Nephron (organoid): Measurements from ENCODE around the gene ARMH3.

Source experiments
- H3K27ac Mint-ChIP-seq, 3 experiments: 2 replicates each; pipeline ENCODE4 v1.8.0; 2020; ENCODE audit warnings: mixed read lengths in 3 of 3, mild to moderate bottlenecking in 2 of 3, moderate library complexity in 1 of 3
- H3K27me3 Mint-ChIP-seq: 2 replicates; pipeline ENCODE4 v1.8.0; 2021; ENCODE audit warnings: low read depth, mild to moderate bottlenecking, moderate library complexity, mixed read lengths
- H3K36me3 Mint-ChIP-seq: 2 replicates; pipeline ENCODE4 v1.8.0; 2020; ENCODE audit warnings: low read depth, mixed read lengths
- H3K4me1 Mint-ChIP-seq: 2 replicates; pipeline ENCODE4 v1.8.0; 2020; ENCODE audit warnings: mixed read lengths
- H3K4me3 Mint-ChIP-seq, 3 experiments: 2 replicates each; pipeline ENCODE4 v1.8.0; 2020; ENCODE audit warnings: mild to moderate bottlenecking in 3 of 3, mixed read lengths in 3 of 3, moderate library complexity in 2 of 3
- H3K9me3 Mint-ChIP-seq: 2 replicates; pipeline ENCODE4 v1.8.0; 2020; ENCODE audit warnings: mixed read lengths
- CTCF ChIP-seq, 3 experiments: fragments of 200-600 bp; sonication (generic); IDR thresholded peaks; one replicate each; pipeline ENCODE4 v1.5.0; 2021; ENCODE audit warnings: antibody characterized with exemption in 3 of 3; ENCODE audit not compliant: unreplicated experiment in 3 of 3

Gene ARMH3

GRCh38 chr10:101880232-101880573 is 175.8 kb downstream of the ARMH3 start:
- Mint-ChIP-seq H3K27ac (no peak overlapping the region), H3K27me3 (no peaks in the 10 kb centered on the region), H3K36me3 (peaks cover 4% of the 10 kb centered on the region), H3K4me1 (peaks cover 6% of the 10 kb centered on the region), H3K9me3 (no peaks in the 10 kb centered on the region), H3K4me3 (no peak overlapping the region)
- no peak for TF ChIP-seq CTCF (IDR thresholded peaks at IDR 0.05; ENCODE audit: unreplicated experiment in 3 of 3)

GRCh38 chr10:101879456-101880231 is 176.3 kb downstream of the ARMH3 start:
- TF ChIP-seq CTCF (IDR thresholded peaks at IDR 0.05; ENCODE audit: unreplicated experiment in 3 of 3), result no peak
- Mint-ChIP-seq H3K36me3 (peaks cover 4% of the 10 kb centered on the region), H3K9me3 (no peaks in the 10 kb centered on the region), H3K27ac (no peak overlapping the region), H3K4me1 (peaks cover 6% of the 10 kb centered on the region), H3K4me3 (no peak overlapping the region), H3K27me3 (no peaks in the 10 kb centered on the region)

- H3K36me3 Mint-ChIP-seq, result peaks cover 4% of the 10 kb centered on the region
- no peaks in the 10 kb centered on the region for H3K27me3 Mint-ChIP-seq
- TF ChIP-seq CTCF (IDR thresholded peaks at IDR 0.05; ENCODE audit: unreplicated experiment in 3 of 3), result no peak
- H3K27ac Mint-ChIP-seq, result no peak overlapping the region
- H3K9me3 Mint-ChIP-seq, result no peaks in the 10 kb centered on the region
- no peak overlapping the region for H3K4me3 Mint-ChIP-seq
- H3K4me1 Mint-ChIP-seq, result peaks cover 6% of the 10 kb centered on the region
Observed at GRCh38 chr10:101878869-101879268, 177.1 kb downstream of the ARMH3 start.

- H3K27me3 Mint-ChIP-seq, result no peaks in the 10 kb centered on the region
- TF ChIP-seq CTCF (IDR thresholded peaks at IDR 0.05; ENCODE audit: unreplicated experiment in 3 of 3), result no peak
- H3K27ac Mint-ChIP-seq, result no peak overlapping the region
- no peaks in the 10 kb centered on the region for H3K9me3 Mint-ChIP-seq
- H3K4me1 Mint-ChIP-seq, result no peaks in the 10 kb centered on the region
- peaks cover 11% of the 10 kb centered on the region for H3K36me3 Mint-ChIP-seq
- no peak overlapping the region for H3K4me3 Mint-ChIP-seq
Observed at GRCh38 chr10:101875068-101875688, 180.8 kb downstream of the ARMH3 start.

GRCh38 chr10:101874252-101874651 is 181.7 kb downstream of the ARMH3 start:
- Mint-ChIP-seq H3K4me1 (no peaks in the 10 kb centered on the region), H3K36me3 (peaks cover 7% of the 10 kb centered on the region), H3K4me3 (no peak overlapping the region), H3K9me3 (no peaks in the 10 kb centered on the region), H3K27ac (no peak overlapping the region), H3K27me3 (no peaks in the 10 kb centered on the region)
- TF ChIP-seq CTCF (IDR thresholded peaks at IDR 0.05; ENCODE audit: unreplicated experiment in 3 of 3), result no peak

- no peaks in the 10 kb centered on the region for H3K27me3 Mint-ChIP-seq
- H3K9me3 Mint-ChIP-seq, result peaks cover 8% of the 10 kb centered on the region
- H3K36me3 Mint-ChIP-seq, result peaks cover 30% of the 10 kb centered on the region
- no peaks in the 10 kb centered on the region for H3K4me1 Mint-ChIP-seq
- H3K4me3 Mint-ChIP-seq, result no peak overlapping the region
- TF ChIP-seq CTCF (IDR thresholded peaks at IDR 0.05; ENCODE audit: unreplicated experiment in 3 of 3), result no peak
- no peak overlapping the region for H3K27ac Mint-ChIP-seq
Observed at GRCh38 chr10:101867931-101868330, 188.0 kb downstream of the ARMH3 start.
